PC-9 (cell line): ENCODE measurements around the gene DUSP14. TPM values are rescaled to one million over a fixed set of nuclear protein-coding genes. Genes with fewer than 3 reads are reported as not detected.

Source experiments
- BruUV-seq: library from RNA; stranded (reverse); fragments of 400-500 nt; replicated peaks from 2 replicates; lab custom pipeline; 2021; lab: Mats Ljungman, UMichigan
- CTCF ChIA-PET: fragments of 300-600 bp; sonication (Branson Sonifier 250); formaldehyde crosslinking; loops from one replicate; lab custom pipeline; 2022; ENCODE audit warnings: antibody characterized with exemption; lab: Charles Lee
- POLR2A ChIA-PET: fragments of 300-600 bp; sonication (Branson Sonifier 250); formaldehyde crosslinking; loops from one replicate; lab custom pipeline; 2022; ENCODE audit warnings: antibody characterized with exemption; ENCODE audit not compliant: unreplicated experiment; lab: Charles Lee
- DNase-seq, 2 experiments: peaks; one replicate each; pipeline versions ENCODE4 v3.0.0 to v3.0.0-alpha.2; 2015 to 2022; ENCODE audit warnings: mixed read lengths in 1 of 2
- H2AFZ ChIP-seq: fragments of 200-600 bp; sonication (generic); 2 replicates; pipeline ENCODE4 v1.8.1; 2017; ENCODE audit warnings: antibody characterized with exemption
- H3F3A ChIP-seq: fragments of 200-600 bp; sonication (generic); 2 replicates; pipeline ENCODE4 v1.8.1; 2017; ENCODE audit warnings: antibody characterized with exemption, mild to moderate bottlenecking, low read depth; ENCODE audit not compliant: insufficient read depth
- H3K27ac ChIP-seq: fragments of 200-600 bp; sonication (generic); 2 replicates; pipeline ENCODE4 v1.6.1; 2016; ENCODE audit warnings: mixed run types
- H3K27me3 ChIP-seq: fragments of 200-600 bp; sonication (generic); 2 replicates; pipeline ENCODE4 v1.6.1; 2016; ENCODE audit warnings: low read depth, mixed run types; ENCODE audit not compliant: insufficient read depth
- H3K36me3 ChIP-seq: fragments of 200-600 bp; sonication (generic); 2 replicates; pipeline ENCODE4 v1.6.1; 2016; ENCODE audit warnings: low read depth, mixed run types
- H3K4me1 ChIP-seq: fragments of 200-600 bp; sonication (generic); replicated peaks from 2 replicates; pipeline ENCODE4 v1.6.1; 2016; ENCODE audit warnings: mixed run types; ENCODE audit not compliant: insufficient read depth
- H3K4me2 ChIP-seq: fragments of 200-600 bp; sonication (generic); 2 replicates; pipeline ENCODE4 v1.6.1; 2017; ENCODE audit warnings: mixed run types
- H3K4me3 ChIP-seq: fragments of 200-600 bp; sonication (generic); 2 replicates; pipeline ENCODE4 v1.6.1; 2016; ENCODE audit warnings: mixed run types
- H3K79me2 ChIP-seq: fragments of 200-600 bp; sonication (generic); 2 replicates; pipeline ENCODE4 v1.6.1; 2017; ENCODE audit warnings: low read depth, mixed run types
- H3K9me2 ChIP-seq: fragments of 200-600 bp; sonication (generic); 2 replicates; pipeline ENCODE4 v1.8.1; 2017; ENCODE audit warnings: mild to moderate bottlenecking; ENCODE audit not compliant: insufficient read depth
- H3K9me3 ChIP-seq: fragments of 200-600 bp; sonication (generic); 2 replicates; pipeline ENCODE4 v1.8.1; 2016; ENCODE audit warnings: low read depth; ENCODE audit not compliant: insufficient read depth
- H4K20me1 ChIP-seq: fragments of 200-600 bp; sonication (generic); 2 replicates; pipeline ENCODE4 v1.8.1; 2017; ENCODE audit not compliant: insufficient read depth
- EZH2 ChIP-seq: fragments of 200-600 bp; sonication (generic); IDR thresholded peaks from 2 replicates; pipeline ENCODE4 v1.8.0; 2017; ENCODE audit warnings: antibody characterized with exemption, low read depth
- intact Hi-C: fragments of 100-400 bp; cut with micrococcal nuclease; formaldehyde crosslinking; loops from one replicate; pipeline ENCODE4 v1.10.0; 2022; ENCODE audit not compliant: unreplicated experiment
- total RNA-seq: library from RNA; stranded (reverse); gene quantifications from 2 replicates; pipeline ENCODE4 v1.2.3, GENCODE V29; 2021
- TF ChIP-seq, protein P1 (sequence below): fragments of 200-600 bp; sonication (generic); conservative IDR thresholded peaks from 2 replicates; pipeline ENCODE4 v1.6.1; 2017; ENCODE audit warnings: mixed run types, antibody characterized with exemption, mild to moderate bottlenecking, moderate library complexity

DUSP14 gene
- total RNA-seq, 1 experiment from 2014 or later = 23.3 TPM

DNA sequence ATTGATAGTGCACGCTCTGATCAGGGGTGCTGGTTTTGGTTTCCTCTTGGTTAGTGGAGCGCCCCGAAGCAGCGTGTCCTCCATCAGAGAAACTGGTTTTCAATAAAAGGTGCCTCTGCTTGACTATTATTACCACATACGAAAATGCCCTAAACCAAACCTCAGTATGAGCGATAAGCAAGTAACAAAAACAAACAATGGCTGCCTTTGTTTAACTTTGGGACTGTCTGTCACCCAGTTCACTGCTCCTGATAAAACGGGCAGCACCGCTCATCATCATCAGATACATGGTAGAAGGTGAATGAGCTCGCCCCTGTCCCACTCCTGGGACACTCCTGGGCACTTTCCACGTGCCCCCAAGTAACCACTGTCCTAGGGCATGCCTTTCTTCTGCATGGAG is 24.0 kb downstream of the DUSP14 start:
- peaks cover 22% of the 10 kb centered on the region for H3F3A ChIP-seq
- H3K36me3 ChIP-seq = peaks cover 8% of the 10 kb centered on the region
- no peak overlapping the region for H2AFZ ChIP-seq
- POLR2A ChIA-PET = no interaction called here
- peaks cover 21% of the 10 kb centered on the region for H4K20me1 ChIP-seq
- DNase-seq = no peak
- H3K27ac ChIP-seq = no peak overlapping the region
- H3K4me3 ChIP-seq = no peak overlapping the region
- H3K79me2 ChIP-seq = 0 out of 2 replicates have a peak, but pooled peaks cover 9% of the 10 kb centered on the region
- CTCF ChIA-PET = no interaction called here
- H3K9me2 ChIP-seq = no peaks in the 10 kb centered on the region
- TF ChIP-seq, protein P1, sequence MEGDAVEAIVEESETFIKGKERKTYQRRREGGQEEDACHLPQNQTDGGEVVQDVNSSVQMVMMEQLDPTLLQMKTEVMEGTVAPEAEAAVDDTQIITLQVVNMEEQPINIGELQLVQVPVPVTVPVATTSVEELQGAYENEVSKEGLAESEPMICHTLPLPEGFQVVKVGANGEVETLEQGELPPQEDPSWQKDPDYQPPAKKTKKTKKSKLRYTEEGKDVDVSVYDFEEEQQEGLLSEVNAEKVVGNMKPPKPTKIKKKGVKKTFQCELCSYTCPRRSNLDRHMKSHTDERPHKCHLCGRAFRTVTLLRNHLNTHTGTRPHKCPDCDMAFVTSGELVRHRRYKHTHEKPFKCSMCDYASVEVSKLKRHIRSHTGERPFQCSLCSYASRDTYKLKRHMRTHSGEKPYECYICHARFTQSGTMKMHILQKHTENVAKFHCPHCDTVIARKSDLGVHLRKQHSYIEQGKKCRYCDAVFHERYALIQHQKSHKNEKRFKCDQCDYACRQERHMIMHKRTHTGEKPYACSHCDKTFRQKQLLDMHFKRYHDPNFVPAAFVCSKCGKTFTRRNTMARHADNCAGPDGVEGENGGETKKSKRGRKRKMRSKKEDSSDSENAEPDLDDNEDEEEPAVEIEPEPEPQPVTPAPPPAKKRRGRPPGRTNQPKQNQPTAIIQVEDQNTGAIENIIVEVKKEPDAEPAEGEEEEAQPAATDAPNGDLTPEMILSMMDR = no peak
- TF ChIP-seq EZH2 = no peak
- intact Hi-C loops = no loop called here
- H3K4me2 ChIP-seq = no peak overlapping the region
- H3K4me1 ChIP-seq = no peaks in the 10 kb centered on the region
- no TSS peak for BruUV-seq
- H3K9me3 ChIP-seq = no peaks in the 10 kb centered on the region
- no peaks in the 10 kb centered on the region for H3K27me3 ChIP-seq

DNA sequence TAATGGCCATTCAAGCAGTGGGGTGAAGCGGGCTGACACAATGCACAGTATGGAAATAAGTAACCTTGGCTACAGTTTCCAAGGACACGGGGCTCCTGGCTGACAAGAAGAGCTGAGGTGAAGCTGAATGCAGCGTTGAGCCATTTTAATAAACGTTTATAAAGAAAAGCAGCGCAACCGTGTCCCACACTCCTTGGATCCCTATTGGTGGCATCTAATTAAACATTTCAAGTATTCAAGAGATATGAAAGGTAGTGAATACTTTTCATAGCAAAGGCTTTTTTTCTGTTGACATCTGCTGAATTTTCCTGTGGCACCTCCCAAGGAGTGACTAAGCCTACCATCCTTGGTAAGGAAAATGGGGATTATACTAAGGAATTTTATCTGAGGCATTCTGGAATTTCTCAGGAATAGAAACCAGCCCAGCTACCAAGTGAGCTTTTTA is 26.5 kb downstream of the DUSP14 start:
- Histone ChIP-seq H3K9me3 (no peaks in the 10 kb centered on the region), H2AFZ (no peak overlapping the region), H3K27me3 (no peaks in the 10 kb centered on the region), H3K36me3 (peaks cover 8% of the 10 kb centered on the region), H3K27ac (no peak overlapping the region), H3K4me1 (no peaks in the 10 kb centered on the region), H3K79me2 (no peaks in the 10 kb centered on the region), H3F3A (peaks cover 22% of the 10 kb centered on the region), H3K4me2 (no peak overlapping the region), H3K9me2 (no peaks in the 10 kb centered on the region), H3K4me3 (no peak overlapping the region), H4K20me1 (peaks cover 16% of the 10 kb centered on the region)
- ChIA-PET POLR2A (no interaction called here), CTCF (no interaction called here)
- BruUV-seq = no TSS peak
- intact Hi-C loops = no loop called here
- no peak for DNase-seq
- TF ChIP-seq EZH2 = no peak
- TF ChIP-seq, protein P1 = no peak

DNA sequence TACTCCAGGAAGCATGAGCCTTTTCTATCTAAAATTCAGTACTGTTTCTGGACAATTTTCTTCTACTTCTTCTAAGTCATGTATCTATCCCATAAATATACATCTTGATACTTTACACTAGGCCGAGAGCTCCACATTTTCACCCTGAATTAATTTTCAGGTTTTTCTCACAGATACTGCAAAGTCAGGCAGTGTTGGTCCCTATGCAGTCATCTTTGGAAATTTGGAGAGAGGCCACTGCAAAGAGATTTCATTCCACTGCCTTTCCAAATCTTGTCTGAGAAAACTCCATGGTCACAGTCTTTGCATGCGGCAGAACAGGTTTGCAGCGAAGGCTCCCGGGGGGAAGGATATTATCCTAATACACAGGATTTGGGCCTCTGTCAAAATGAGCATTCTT is 28.2 kb downstream of the DUSP14 start:
- Histone ChIP-seq H3K36me3 (peaks cover 6% of the 10 kb centered on the region), H3K9me3 (no peaks in the 10 kb centered on the region), H3K4me2 (no peak overlapping the region), H3K27me3 (no peaks in the 10 kb centered on the region), H3F3A (peaks cover 16% of the 10 kb centered on the region), H3K4me1 (no peaks in the 10 kb centered on the region), H3K79me2 (no peaks in the 10 kb centered on the region), H3K27ac (no peak overlapping the region), H2AFZ (no peak overlapping the region), H3K4me3 (no peak overlapping the region), H4K20me1 (peaks cover 11% of the 10 kb centered on the region), H3K9me2 (no peaks in the 10 kb centered on the region)
- ChIA-PET POLR2A (no interaction called here), CTCF (no interaction called here)
- intact Hi-C loops = no loop called here
- no peak for TF ChIP-seq EZH2
- TF ChIP-seq, protein P1 = no peak
- no TSS peak for BruUV-seq
- no peak for DNase-seq
